WTC11 (cell line): ENCODE results near the gene TRIM44.

Experiments
- CREB1 ChIP-seq: sonication (generic); formaldehyde crosslinking; IDR thresholded peaks from 2 replicates; pipeline ENCODE4 v1.8.0; 2023; ENCODE audit warnings: mild to moderate bottlenecking, missing genetic modification reagents
- CREM ChIP-seq: sonication (generic); formaldehyde crosslinking; IDR thresholded peaks from 2 replicates; pipeline ENCODE4 v1.8.1; 2022; ENCODE audit warnings: mild to moderate bottlenecking, missing genetic modification reagents, moderate library complexity
- ELF4 ChIP-seq: sonication (generic); formaldehyde crosslinking; IDR thresholded peaks from 2 replicates; pipeline ENCODE4 v1.8.1; 2022; ENCODE audit warnings: low read depth, mild to moderate bottlenecking, moderate library complexity, missing genetic modification reagents
- ESRRA ChIP-seq: sonication (generic); formaldehyde crosslinking; IDR thresholded peaks from 2 replicates; pipeline ENCODE4 v1.8.1; 2022; ENCODE audit warnings: mild to moderate bottlenecking, missing genetic modification reagents, borderline replicate concordance
- IRF2 ChIP-seq: sonication (generic); formaldehyde crosslinking; IDR thresholded peaks from 2 replicates; pipeline ENCODE4 v1.8.0; 2022; ENCODE audit warnings: low read depth, missing genetic modification reagents, borderline replicate concordance
- JUN ChIP-seq: sonication (generic); formaldehyde crosslinking; IDR thresholded peaks from 2 replicates; pipeline ENCODE4 v1.8.0; 2023; ENCODE audit warnings: mild to moderate bottlenecking, missing genetic modification reagents
- MYBL2 ChIP-seq: sonication (generic); formaldehyde crosslinking; IDR thresholded peaks from 2 replicates; pipeline ENCODE4 v1.8.1; 2023; ENCODE audit warnings: mild to moderate bottlenecking, moderate library complexity, missing genetic modification reagents
- NR2C2 ChIP-seq: sonication (generic); formaldehyde crosslinking; IDR thresholded peaks from 2 replicates; pipeline ENCODE4 v1.8.0; 2022; ENCODE audit warnings: mild to moderate bottlenecking, missing genetic modification reagents
- RELA ChIP-seq: sonication (generic); formaldehyde crosslinking; IDR thresholded peaks from 2 replicates; pipeline ENCODE4 v1.8.1; 2022; ENCODE audit warnings: missing genetic modification reagents, mild to moderate bottlenecking, borderline replicate concordance
- TEAD1 ChIP-seq: sonication (generic); formaldehyde crosslinking; IDR thresholded peaks from 2 replicates; pipeline ENCODE4 v1.8.0; 2022; ENCODE audit warnings: mild to moderate bottlenecking, missing genetic modification reagents
- TF ChIP-seq, protein P1 (sequence below): fragments of 200-600 bp; IDR thresholded peaks from 2 replicates; pipeline ENCODE4 v1.8.0; 2022; ENCODE audit warnings: antibody characterized with exemption
- TF ChIP-seq, protein P2 (sequence below): fragments of 250-450 bp; sonication (Bioruptor Pico); conservative IDR thresholded peaks from 2 replicates; pipeline ENCODE4 v1.9.0; 2021; ENCODE audit warnings: mild to moderate bottlenecking

DNA sequence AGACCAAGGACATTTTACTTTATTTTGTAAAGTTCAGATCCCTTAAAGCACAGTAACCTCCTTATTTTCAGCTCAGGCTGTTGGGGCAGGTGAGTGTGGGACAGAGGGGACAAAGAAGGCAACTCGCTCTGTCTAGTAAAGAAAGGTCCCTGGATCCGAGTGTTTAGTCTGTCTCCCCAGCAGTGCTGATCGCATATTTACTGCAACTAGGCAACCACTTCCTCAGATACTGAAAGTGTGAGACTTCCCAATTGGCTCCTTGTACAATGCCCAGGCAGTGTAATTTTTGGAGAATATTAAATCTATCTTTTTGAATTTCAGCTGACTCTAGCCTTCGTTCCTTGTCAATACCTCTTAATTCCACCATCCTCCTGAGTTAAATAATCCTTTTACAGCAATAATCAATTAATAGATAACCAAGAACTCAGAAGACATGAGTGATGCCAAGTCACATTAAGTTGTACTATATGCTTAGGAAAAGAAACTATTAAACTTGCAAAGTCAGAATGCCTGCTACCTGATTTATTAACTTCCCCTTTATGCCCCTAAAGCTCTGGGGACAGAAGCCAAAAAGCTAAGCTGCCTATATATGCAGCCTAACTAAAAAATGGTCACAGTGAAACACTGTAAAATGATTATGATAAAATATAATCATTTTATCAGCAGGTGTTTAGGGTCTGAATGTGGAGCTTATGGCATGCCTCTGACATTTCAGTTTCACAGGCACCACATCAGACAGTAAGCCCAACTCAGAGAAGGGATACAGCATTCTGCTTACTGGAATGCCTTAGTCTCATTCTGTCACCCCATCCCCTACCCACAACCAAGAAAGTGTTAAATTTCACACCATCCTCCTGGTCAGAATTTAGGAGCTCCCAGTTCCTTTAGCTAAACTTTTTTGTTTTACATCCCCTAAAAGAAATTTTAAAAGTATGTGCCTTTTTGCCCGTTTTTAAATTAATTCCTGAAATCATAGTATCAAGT, 138.7 kb downstream of the TRIM44 start:
- TF ChIP-seq CREB1 (no peak), RELA (CRISPR knock-in tag) (no peak), TEAD1 (CRISPR knock-in tag) (no peak), ELF4 (no peak), MYBL2 (CRISPR knock-in tag) (no peak), ESRRA (CRISPR knock-in tag) (no peak), IRF2 (CRISPR knock-in tag) (no peak), JUN (no peak), CREM (no peak), NR2C2 (CRISPR knock-in tag) (no peak)
- TF ChIP-seq, protein P1, sequence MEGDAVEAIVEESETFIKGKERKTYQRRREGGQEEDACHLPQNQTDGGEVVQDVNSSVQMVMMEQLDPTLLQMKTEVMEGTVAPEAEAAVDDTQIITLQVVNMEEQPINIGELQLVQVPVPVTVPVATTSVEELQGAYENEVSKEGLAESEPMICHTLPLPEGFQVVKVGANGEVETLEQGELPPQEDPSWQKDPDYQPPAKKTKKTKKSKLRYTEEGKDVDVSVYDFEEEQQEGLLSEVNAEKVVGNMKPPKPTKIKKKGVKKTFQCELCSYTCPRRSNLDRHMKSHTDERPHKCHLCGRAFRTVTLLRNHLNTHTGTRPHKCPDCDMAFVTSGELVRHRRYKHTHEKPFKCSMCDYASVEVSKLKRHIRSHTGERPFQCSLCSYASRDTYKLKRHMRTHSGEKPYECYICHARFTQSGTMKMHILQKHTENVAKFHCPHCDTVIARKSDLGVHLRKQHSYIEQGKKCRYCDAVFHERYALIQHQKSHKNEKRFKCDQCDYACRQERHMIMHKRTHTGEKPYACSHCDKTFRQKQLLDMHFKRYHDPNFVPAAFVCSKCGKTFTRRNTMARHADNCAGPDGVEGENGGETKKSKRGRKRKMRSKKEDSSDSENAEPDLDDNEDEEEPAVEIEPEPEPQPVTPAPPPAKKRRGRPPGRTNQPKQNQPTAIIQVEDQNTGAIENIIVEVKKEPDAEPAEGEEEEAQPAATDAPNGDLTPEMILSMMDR: no peak
- TF ChIP-seq, protein P2, sequence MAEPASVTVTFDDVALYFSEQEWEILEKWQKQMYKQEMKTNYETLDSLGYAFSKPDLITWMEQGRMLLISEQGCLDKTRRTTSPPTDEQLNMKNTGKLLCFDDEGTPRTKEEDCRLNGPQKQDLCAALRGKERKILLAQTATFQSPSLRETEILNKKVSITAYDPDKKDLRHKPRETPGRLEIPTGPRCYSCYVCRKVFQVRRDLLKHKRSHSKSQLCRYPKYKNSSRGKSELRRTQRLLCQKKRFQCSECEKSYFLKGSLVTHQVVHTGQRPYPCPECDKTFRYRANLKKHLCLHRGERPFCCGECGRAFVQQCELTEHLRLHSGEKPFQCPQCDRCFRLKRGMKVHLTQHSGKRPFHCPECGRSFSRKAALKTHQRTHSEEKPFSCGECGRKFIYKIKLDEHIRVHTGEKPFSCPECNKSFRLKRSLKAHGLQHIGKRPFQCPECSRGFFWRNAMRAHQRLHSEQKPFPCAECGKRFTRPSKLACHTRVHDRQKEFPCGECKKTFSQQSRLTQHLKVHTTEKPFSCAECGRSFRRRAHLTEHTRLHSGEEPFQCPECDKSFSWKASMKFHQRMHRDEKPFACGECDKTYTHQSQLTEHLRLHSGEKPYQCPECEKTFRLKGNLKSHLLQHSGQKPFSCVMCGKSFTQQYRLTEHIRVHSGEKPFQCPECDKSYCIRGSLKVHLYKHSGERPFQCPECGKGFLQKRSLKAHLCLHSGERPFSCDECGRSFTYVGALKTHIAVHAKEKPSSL (CRISPR knock-in tag): no peak
